HG02588 (cell line): Measurements from ENCODE around the gene PRKAR1A.

Experiments
- ATAC-seq: cut with Tn5 transposase; IDR thresholded peaks from one replicate; pipeline ENCODE4 v1.9.1; 2021; ENCODE audit warnings: mild to moderate bottlenecking, moderate library complexity; ENCODE audit not compliant: unreplicated experiment

PRKAR1A gene

DNA sequence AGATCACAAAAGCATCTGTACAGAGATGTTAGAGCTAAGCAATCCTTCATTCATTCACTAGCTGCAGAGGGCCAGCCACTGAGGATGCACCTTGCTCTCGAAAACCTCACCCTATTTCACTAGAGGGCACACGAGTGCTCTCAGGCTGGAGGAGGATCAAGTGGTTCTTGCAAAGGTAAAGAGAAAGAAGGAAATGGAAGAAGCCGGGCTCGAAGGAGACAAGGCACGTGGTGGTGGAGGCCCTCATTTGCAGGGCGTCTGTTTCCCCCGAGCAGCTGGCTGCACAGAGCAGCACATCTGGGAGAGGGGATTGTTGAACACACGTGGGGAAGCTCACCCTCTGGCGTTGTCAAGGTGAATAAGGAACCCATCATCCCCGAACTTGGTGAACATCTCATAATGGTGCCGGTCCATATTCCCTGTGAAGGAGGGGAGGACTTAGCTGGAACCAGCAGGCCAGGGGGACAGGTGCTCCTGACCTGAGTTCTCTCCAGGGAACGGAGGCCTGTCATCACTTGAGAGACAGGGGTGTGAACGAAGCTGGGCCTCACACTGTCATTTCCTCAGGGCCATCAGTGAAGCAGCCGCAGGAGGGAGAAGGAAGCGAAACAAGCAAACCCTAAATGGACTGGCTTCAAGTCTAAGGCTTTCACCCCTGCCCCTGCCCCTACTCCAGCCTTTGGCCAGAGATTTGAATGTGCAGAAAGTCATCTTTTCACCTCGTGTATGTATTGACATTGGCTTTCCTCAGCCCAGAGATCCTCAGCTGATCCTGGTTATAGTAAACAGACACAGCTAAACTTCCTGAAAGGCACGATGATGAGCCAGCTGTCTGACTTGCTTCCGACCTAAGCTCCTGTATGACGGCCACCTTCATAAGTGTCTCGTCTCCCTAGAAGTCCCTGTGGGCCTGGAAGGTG, 27.6 kb downstream of the PRKAR1A start:
- no peak for ATAC-seq

- no peak for ATAC-seq
Measured at GRCh38 chr17:68540981-68541380, 28.8 kb downstream of the PRKAR1A start.

- ATAC-seq = no peak
Measured at GRCh38 chr17:68541816-68542215, 29.6 kb downstream of the PRKAR1A start.

GRCh38 chr17:68542698-68543463, 30.7 kb downstream of the PRKAR1A start:
- ATAC-seq = no peak

- no peak for ATAC-seq
Measured at GRCh38 chr17:68544111-68544915, 32.1 kb downstream of the PRKAR1A start.

- no peak for ATAC-seq
Measured at GRCh38 chr17:68556551-68556950, 44.3 kb downstream of the PRKAR1A start.

DNA sequence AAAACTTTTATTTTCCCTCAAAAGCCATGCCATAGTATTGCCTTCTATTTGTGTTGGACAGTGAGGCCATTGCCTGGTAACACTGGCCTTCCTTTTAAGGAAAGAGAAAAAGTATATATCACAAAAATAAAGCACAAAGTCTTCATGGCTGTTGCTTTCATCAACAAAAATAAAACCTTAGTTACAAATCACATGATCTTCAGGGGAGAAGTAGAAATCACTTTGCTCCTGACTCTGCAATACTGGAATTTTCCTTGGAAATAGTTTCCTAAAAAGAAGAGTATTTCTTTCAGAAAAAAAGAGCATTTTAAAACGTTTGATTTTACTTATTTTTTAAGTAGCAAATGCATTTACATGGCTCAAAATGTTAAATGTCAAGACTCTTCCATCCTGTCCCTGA, 47.1 kb downstream of the PRKAR1A start:
- no peak for ATAC-seq

DNA sequence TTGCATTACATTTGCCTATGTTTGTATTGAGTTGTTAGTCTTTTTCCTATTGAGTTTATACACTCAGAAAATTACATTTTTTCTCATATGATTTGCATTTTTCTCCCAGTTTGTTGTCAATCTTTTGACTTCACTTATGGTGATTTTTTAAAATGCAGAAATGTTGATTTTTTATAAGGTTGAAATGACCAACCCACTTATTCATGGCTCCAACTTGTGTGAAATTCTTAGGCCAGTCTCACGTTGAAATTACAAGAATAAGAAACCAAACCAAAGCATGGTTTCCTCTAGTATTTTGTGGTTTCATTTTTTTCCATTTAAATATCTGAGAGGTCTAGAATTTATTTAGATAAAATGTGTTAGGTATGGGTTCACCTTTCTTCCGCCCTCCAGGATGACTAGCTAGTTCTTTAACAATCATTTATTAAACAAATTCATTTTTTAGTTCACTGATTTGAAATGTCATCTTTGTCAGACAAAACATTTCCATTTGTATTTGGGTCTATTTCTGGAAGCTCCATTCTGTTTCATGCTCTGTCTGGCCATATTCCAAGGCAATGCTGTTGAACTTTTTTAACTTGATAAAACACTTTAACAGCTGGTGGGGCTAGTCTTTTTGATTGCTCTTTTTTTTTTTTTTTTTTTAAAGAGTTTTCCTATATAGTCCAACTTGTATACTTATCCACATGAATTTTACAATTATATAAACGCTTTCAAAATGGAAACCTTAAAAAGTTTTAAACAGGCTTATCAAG, 48.9 kb downstream of the PRKAR1A start:
- ATAC-seq = no peak

DNA sequence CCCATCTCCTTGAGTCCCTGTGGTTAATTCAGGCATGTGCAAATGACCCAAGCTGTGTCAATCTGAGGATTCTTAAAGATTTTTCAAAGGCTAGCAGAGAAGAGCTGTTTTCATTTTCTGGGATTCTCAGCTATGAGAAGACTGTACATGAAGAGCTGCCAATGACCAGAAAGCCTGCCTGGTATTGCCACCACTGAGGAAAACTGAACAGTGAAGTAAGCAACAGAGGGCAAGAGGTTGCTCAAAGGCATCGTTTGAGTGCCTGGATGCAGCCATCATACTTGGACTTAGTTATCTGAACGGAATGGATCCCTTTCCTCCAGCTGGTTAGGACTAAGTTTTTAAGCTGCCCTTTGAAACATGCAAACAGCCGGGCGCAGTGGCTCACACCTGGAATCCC, 50.5 kb downstream of the PRKAR1A start:
- ATAC-seq = no peak

- no peak for ATAC-seq
Measured at GRCh38 chr17:68564415-68565111, 52.3 kb downstream of the PRKAR1A start.

GRCh38 chr17:68565661-68566441, 53.6 kb downstream of the PRKAR1A start:
- no peak for ATAC-seq

- ATAC-seq = no peak
Measured at GRCh38 chr17:68566442-68566738, 54.2 kb downstream of the PRKAR1A start.

GRCh38 chr17:68567035-68567434, 54.8 kb downstream of the PRKAR1A start:
- no peak for ATAC-seq

- no peak for ATAC-seq
Measured at GRCh38 chr17:68567581-68567980, 55.4 kb downstream of the PRKAR1A start.

- no peak for ATAC-seq
Measured at GRCh38 chr17:68568581-68568980, 56.4 kb downstream of the PRKAR1A start.

GRCh38 chr17:68569346-68569745, 57.1 kb downstream of the PRKAR1A start:
- ATAC-seq = no peak

- no peak for ATAC-seq
Measured at GRCh38 chr17:68570526-68570925, 58.3 kb downstream of the PRKAR1A start.

- ATAC-seq = no peak
Measured at GRCh38 chr17:68572138-68572842, 60.1 kb downstream of the PRKAR1A start.

- ATAC-seq = no peak
Measured at GRCh38 chr17:68573338-68573737, 61.1 kb downstream of the PRKAR1A start.
